GM20000 (cell line): ENCODE measurements around the gene PSTK.

ENCODE experiments used
- DNase-seq: peaks from one replicate; pipeline ENCODE4 v3.0.0; 2012; ENCODE audit warnings: low spot score
- CTCF ChIP-seq: IDR thresholded peaks from 2 replicates; pipeline ENCODE4 v1.5.1; 2012; ENCODE audit warnings: mild to moderate bottlenecking, control low read depth; ENCODE audit errors: extremely low read depth, missing control alignments

The PSTK gene

GRCh38 chr10:123035467-123036086 lies 55.4 kb downstream of the PSTK start:
- no peak for TF ChIP-seq CTCF
- no peak for DNase-seq

GRCh38 chr10:123038782-123039631 lies 58.8 kb downstream of the PSTK start:
- TF ChIP-seq CTCF: no peak
- DNase-seq: no peak

GRCh38 chr10:123039632-123039930 lies 59.4 kb downstream of the PSTK start:
- no peak for DNase-seq
- TF ChIP-seq CTCF: no peak
